SK-N-SH treated with all-trans-retinoic acid at 6 μM for 48 hours (cell line): ENCODE data around the gene GPX5.

Experiments
- ATAC-seq: fragments of 200-7000 bp; cut with Tn5 transposase; 3 replicates; pipeline ENCODE4 v1.9.1; 2020; ENCODE audit warnings: mild to moderate bottlenecking, moderate library complexity
- ARNTL ChIP-seq: fragments of 450-650 bp; formaldehyde crosslinking; IDR thresholded peaks from 2 replicates; pipeline ENCODE4 v1.5.0; 2020; ENCODE audit warnings: low read depth, mild to moderate bottlenecking, moderate library complexity, borderline replicate concordance
- BACH2 ChIP-seq: fragments of 250-450 bp; sonication (Bioruptor Pico); IDR thresholded peaks from 2 replicates; pipeline ENCODE4 v1.9.0; 2021; ENCODE audit warnings: mild to moderate bottlenecking, borderline replicate concordance
- CREB5 ChIP-seq: fragments of 250-450 bp; sonication (Bioruptor Pico); IDR thresholded peaks from 2 replicates; pipeline ENCODE4 v1.5.1; 2020; ENCODE audit warnings: low read depth, mild to moderate bottlenecking, moderate library complexity
- CSDC2 ChIP-seq: fragments of 250-450 bp; sonication (Bioruptor Pico); IDR thresholded peaks from 2 replicates; pipeline ENCODE4 v1.5.0; 2020; ENCODE audit warnings: mild to moderate bottlenecking, moderate library complexity
- CSRNP3 ChIP-seq: fragments of 250-450 bp; sonication (Bioruptor Pico); IDR thresholded peaks from 2 replicates; pipeline ENCODE4 v1.5.1; 2021; ENCODE audit warnings: mild to moderate bottlenecking, moderate library complexity
- ESRRG ChIP-seq: fragments of 250-450 bp; sonication (Bioruptor Pico); IDR thresholded peaks from 2 replicates; pipeline ENCODE4 v1.6.1; 2021; ENCODE audit warnings: mild to moderate bottlenecking
- GLIS3 ChIP-seq: fragments of 250-450 bp; sonication (Bioruptor Pico); IDR thresholded peaks from 2 replicates; pipeline ENCODE4 v1.5.0; 2020; ENCODE audit warnings: mild to moderate bottlenecking, moderate library complexity
- ISL1 ChIP-seq: fragments of 250-450 bp; sonication (Bioruptor Pico); IDR thresholded peaks from 2 replicates; pipeline ENCODE4 v2.1.2; 2022; ENCODE audit warnings: mild to moderate bottlenecking, moderate library complexity
- OSR1 ChIP-seq: fragments of 250-450 bp; sonication (Bioruptor Pico); IDR thresholded peaks from 2 replicates; pipeline ENCODE4 v1.8.0; 2022; ENCODE audit warnings: moderate library complexity, mild to moderate bottlenecking, inconsistent platforms
- PATZ1 ChIP-seq: fragments of 250-450 bp; sonication (Bioruptor Pico); IDR thresholded peaks from 2 replicates; pipeline ENCODE4 v1.8.0; 2020; ENCODE audit warnings: mild to moderate bottlenecking, moderate library complexity, borderline replicate concordance
- POU6F1 ChIP-seq: fragments of 250-450 bp; sonication (Bioruptor Pico); IDR thresholded peaks from 2 replicates; pipeline ENCODE4 v1.8.0; 2021; ENCODE audit warnings: low read depth, mild to moderate bottlenecking, moderate library complexity, borderline replicate concordance
- PPARA ChIP-seq: fragments of 250-450 bp; sonication (Bioruptor Pico); IDR thresholded peaks from 2 replicates; pipeline ENCODE4 v1.5.0; 2020; ENCODE audit warnings: mild to moderate bottlenecking, borderline replicate concordance
- RARB ChIP-seq: fragments of 250-450 bp; sonication (Bioruptor Pico); IDR thresholded peaks from 2 replicates; pipeline ENCODE4 v1.8.0; 2021; ENCODE audit warnings: mild to moderate bottlenecking, moderate library complexity
- SNAI2 ChIP-seq: fragments of 250-450 bp; sonication (Bioruptor Pico); IDR thresholded peaks from 2 replicates; pipeline ENCODE4 v1.5.0; 2020; ENCODE audit warnings: mild to moderate bottlenecking, moderate library complexity
- TCF4 ChIP-seq: fragments of 250-450 bp; sonication (Bioruptor Pico); IDR thresholded peaks from 2 replicates; pipeline ENCODE4 v1.8.0; 2021; ENCODE audit warnings: mild to moderate bottlenecking, moderate library complexity, borderline replicate concordance
- TOX ChIP-seq: fragments of 250-450 bp; sonication (Bioruptor Pico); IDR thresholded peaks from 2 replicates; pipeline ENCODE4 v1.8.0; 2021; ENCODE audit warnings: mild to moderate bottlenecking, moderate library complexity, borderline replicate concordance
- TSHZ2 ChIP-seq: fragments of 250-450 bp; sonication (Bioruptor Pico); IDR thresholded peaks from 2 replicates; pipeline ENCODE4 v1.5.0; 2020; ENCODE audit warnings: mild to moderate bottlenecking, moderate library complexity
- ZC3H10 ChIP-seq: fragments of 250-450 bp; sonication (Bioruptor Pico); IDR thresholded peaks from 2 replicates; pipeline ENCODE4 v1.5.1; 2021; ENCODE audit warnings: mild to moderate bottlenecking, moderate library complexity
- ZFP3 ChIP-seq: fragments of 250-450 bp; sonication (Bioruptor Pico); IDR thresholded peaks from 2 replicates; pipeline ENCODE4 v1.5.0; 2020; ENCODE audit warnings: mild to moderate bottlenecking, moderate library complexity
- ZNF565 ChIP-seq: fragments of 450-650 bp; formaldehyde crosslinking; conservative IDR thresholded peaks from 2 replicates; pipeline ENCODE4 v1.5.0; 2020; ENCODE audit warnings: low read depth, mild to moderate bottlenecking, moderate library complexity
- ZNF70 ChIP-seq: fragments of 450-650 bp; formaldehyde crosslinking; IDR thresholded peaks from 2 replicates; pipeline ENCODE4 v1.5.0; 2020; ENCODE audit warnings: mild to moderate bottlenecking, moderate library complexity
- ZNF8 ChIP-seq: fragments of 450-650 bp; formaldehyde crosslinking; IDR thresholded peaks from 2 replicates; pipeline ENCODE4 v1.5.0; 2020; ENCODE audit warnings: mild to moderate bottlenecking, moderate library complexity

GPX5 gene

GRCh38 chr6:28568515-28569108 lies 42.9 kb downstream of the GPX5 start:
- no peak for ATAC-seq
- TF ChIP-seq TCF4 (CRISPR knock-in tag) = no peak
- no peak for TF ChIP-seq PPARA (CRISPR knock-in tag)
- no peak for TF ChIP-seq TOX (CRISPR knock-in tag)
- TF ChIP-seq ISL1 = no peak
- TF ChIP-seq ZC3H10 = no peak
- TF ChIP-seq CSRNP3 (CRISPR knock-in tag) = no peak
- TF ChIP-seq GLIS3 (CRISPR knock-in tag) = no peak
- TF ChIP-seq CREB5 (CRISPR knock-in tag) = no peak
- no peak for TF ChIP-seq TSHZ2 (CRISPR knock-in tag)
- TF ChIP-seq ZNF70 (CRISPR knock-in tag) = no peak
- TF ChIP-seq OSR1 (CRISPR knock-in tag) = no peak
- no peak for TF ChIP-seq CSDC2 (CRISPR knock-in tag)
- TF ChIP-seq ZNF565 (CRISPR knock-in tag) = no peak

GRCh38 chr6:28569748-28570147 lies 44.1 kb downstream of the GPX5 start:
- ATAC-seq = no peak
- no peak for TF ChIP-seq POU6F1 (CRISPR knock-in tag)
- TF ChIP-seq PPARA (CRISPR knock-in tag) = no peak
- no peak for TF ChIP-seq ARNTL (CRISPR knock-in tag)
- no peak for TF ChIP-seq ZC3H10

GRCh38 chr6:28580475-28580874 lies 54.8 kb downstream of the GPX5 start:
- TF ChIP-seq OSR1 (CRISPR knock-in tag) = no peak
- TF ChIP-seq BACH2 = no peak
- TF ChIP-seq ZNF70 (CRISPR knock-in tag) = no peak
- TF ChIP-seq ZFP3 = no peak
- no peak for TF ChIP-seq ZC3H10
- TF ChIP-seq ZNF565 (CRISPR knock-in tag) = no peak
- no peak for TF ChIP-seq POU6F1 (CRISPR knock-in tag)
- no peak for TF ChIP-seq ZNF8 (CRISPR knock-in tag)
- no peak for TF ChIP-seq RARB (CRISPR knock-in tag)
- no peak for TF ChIP-seq TOX (CRISPR knock-in tag)
- no peak for TF ChIP-seq CSDC2 (CRISPR knock-in tag)
- TF ChIP-seq PPARA (CRISPR knock-in tag) = no peak
- TF ChIP-seq PATZ1 (CRISPR knock-in tag) = no peak
- TF ChIP-seq ISL1 = no peak
- TF ChIP-seq GLIS3 (CRISPR knock-in tag) = no peak
- TF ChIP-seq SNAI2 = no peak
- no peak for TF ChIP-seq CSRNP3 (CRISPR knock-in tag)
- TF ChIP-seq ARNTL (CRISPR knock-in tag) = no peak
- no peak for TF ChIP-seq ESRRG (CRISPR knock-in tag)
- ATAC-seq = no peak
